ENCODE results near the gene ZNF324. TPM values are rescaled to one million over a fixed set of nuclear protein-coding genes. Genes with fewer than 3 reads are reported as not detected.
A peak's percentile ranks its signal among the peaks of the same experiment; 100 is the strongest.
"Not testable (repeated sequence)": the region's sequence is repeated elsewhere in the genome, so short reads cannot be mapped to it uniquely, and the experiment has no call there.

ZNF324 gene
- total RNA-seq, 2 donors from 2014 or later: 11.6 to 14.0 TPM

DNA sequence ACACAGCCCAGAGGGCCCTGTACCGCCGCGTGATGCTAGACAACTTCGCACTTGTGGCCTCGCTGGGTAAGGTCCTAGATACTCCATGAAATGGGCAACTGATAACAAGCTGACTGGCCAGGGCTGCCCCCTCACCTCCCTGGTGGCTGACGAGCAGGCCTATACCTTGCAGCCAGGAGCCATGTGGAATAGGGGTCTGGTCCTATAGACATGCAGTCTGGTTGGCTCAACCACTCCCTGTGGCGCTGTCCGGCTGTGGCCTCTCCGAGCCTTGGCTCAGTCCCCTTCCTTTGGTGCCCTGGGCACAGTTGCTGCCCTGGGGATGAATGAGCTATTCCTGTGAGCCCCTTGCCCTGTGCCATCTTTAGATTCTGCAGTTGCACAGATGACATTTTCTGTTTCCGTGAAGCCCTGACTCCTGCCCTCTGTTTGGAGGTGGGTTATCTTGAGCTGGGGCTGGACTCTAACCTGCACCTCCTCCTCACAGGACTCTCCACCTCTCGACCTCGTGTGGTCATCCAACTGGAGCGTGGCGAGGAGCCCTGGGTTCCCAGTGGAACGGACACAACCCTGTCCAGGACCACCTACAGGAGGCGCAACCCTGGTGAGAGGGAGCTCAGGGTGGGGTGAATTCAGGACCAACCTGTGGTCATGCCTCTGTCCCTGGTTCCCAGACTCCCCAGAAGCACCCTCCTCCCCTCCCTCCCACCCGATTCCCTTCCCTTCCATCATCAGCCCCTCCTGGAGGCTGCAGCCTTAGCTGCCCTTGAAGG lies 2.5 kb downstream of the ZNF324 start:
- intact Hi-C loops (cut with DNase I, micrococcal nuclease): no loop called here
- ATAC-seq (no peak), DNase-seq (no peak)

DNA sequence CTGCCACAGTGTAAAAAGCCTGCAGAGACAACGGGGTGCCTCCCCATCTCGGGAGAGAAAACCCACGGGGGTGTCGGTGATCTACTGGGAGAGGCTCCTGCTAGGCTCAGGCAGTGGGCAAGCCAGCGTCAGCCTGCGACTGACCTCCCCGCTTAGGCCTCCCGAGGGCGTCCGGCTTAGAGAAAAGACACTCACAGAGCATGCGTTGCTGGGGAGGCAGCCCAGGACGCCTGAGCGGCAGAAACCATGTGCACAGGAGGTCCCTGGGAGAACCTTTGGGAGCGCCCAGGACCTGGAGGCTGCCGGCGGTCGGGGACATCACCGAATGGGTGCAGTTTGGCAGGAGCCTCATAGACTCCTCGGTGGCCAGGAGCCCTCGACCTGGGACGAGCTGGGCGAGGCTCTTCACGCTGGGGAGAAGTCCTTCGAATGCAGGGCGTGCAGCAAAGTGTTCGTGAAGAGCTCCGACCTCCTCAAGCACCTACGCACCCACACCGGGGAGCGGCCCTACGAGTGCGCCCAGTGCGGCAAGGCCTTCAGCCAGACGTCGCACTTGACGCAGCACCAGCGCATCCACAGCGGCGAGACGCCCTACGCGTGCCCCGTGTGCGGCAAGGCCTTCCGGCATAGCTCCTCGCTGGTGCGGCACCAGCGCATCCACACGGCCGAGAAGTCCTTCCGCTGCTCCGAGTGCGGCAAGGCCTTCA lies 4.1 kb downstream of the ZNF324 start:
- intact Hi-C loops (cut with DNase I, micrococcal nuclease); ATAC-seq; DNase-seq: not testable (repeated sequence)

GRCh38 chr19:58471736-58472135 lies 4.9 kb downstream of the ZNF324 start:
- no peak for DNase-seq
- intact Hi-C loops (cut with DNase I, micrococcal nuclease): no loop called here
- ATAC-seq: no peak

- no peak for DNase-seq
- ATAC-seq: no peak
- intact Hi-C loops (cut with DNase I, micrococcal nuclease): no loop called here
Observed at GRCh38 chr19:58473775-58474174, 6.9 kb downstream of the ZNF324 start.

GRCh38 chr19:58474291-58474996 lies 7.6 kb downstream of the ZNF324 start:
- no peak for DNase-seq
- ATAC-seq: no peak
- intact Hi-C loops (cut with DNase I, micrococcal nuclease): no loop called here

DNA sequence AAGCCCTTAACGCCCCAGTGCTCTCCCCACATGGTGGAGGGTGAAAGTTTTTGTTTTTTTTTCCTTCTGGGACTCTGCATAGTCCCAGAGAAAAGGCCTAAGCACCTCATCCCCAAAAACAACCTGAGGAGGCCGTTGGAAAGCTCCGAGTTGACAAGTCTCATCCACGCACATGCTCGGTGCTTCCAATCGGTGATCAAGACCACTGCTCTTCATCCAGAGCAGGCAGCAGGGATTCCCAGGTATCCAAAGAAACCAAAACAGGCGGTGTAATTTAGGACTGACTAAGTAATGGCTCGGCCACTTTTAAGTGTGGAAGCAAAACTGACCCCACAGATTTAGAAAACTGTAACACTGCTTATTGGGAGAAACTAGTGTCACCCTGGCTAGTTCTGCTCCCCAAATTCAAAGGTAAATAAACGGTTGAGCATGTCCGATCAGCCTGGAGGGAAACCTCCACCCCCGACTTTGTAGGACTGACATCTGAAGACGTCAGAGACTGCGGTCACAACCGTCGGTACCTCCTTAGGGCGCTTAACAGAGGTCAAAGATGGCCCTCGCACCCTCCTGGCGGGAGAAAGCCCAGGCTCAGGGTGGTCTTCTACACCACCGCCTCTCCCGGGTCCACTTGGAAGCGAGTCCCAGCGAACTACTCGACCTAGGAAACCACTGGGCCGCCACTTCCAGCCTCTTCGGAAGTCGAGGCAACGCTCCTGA lies 8.3 kb downstream of the ZNF324 start:
- peak; percentile 2 for ATAC-seq
- intact Hi-C loops (cut with DNase I, micrococcal nuclease): no loop called here

GRCh38 chr19:58475714-58476497 lies 9.0 kb downstream of the ZNF324 start, which contains the start of gene ZNF446:
TSS of gene ZNF446 (plus strand) at chr19:58476352. CDS start at chr19:58477219, 867 bp downstream.
- DNase-seq (peak; percentile 97 to 98), ATAC-seq (peak; percentile 92)
- intact Hi-C loops (cut with DNase I, micrococcal nuclease): no loop called here

More for the DNA sequence above, 8.3 kb downstream of the ZNF324 start:
- DNase-seq: no peak

- no peak for ATAC-seq
- intact Hi-C loops (cut with DNase I, micrococcal nuclease): no loop called here
- peak in 1 of 2 donors; percentile 50 for DNase-seq
Observed at GRCh38 chr19:58476498-58477015, 9.7 kb downstream of the ZNF324 start.

- DNase-seq: no peak
- ATAC-seq: no peak
Observed at GRCh38 chr19:58477130-58477529, 10.2 kb downstream of the ZNF324 start.

DNA sequence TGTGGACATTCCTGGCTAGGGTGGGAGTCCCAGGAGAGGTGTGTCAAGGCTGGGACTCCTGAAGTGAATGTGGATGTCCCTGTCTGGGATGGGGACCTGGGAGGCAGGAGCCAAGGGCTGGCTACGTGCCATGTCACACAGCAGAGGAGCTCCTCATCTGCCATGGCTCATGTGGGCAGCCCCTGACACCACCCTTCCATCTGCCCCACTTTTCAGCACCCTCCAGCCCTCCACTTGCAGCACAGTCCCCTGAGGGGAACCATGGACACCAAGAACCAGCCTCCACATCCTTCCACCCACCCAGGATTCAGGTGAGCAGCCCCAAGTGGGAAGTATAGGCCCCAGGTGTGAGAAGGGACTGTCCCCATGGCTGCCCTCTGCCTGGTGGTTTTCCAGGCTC lies 11.0 kb downstream of the ZNF324 start:
- ATAC-seq (no peak), DNase-seq (no peak)
- intact Hi-C loops (cut with DNase I, micrococcal nuclease): no loop called here

More at GRCh38 chr19:58477130-58477529, 10.2 kb downstream of the ZNF324 start:
- intact Hi-C loops (cut with DNase I, micrococcal nuclease): no loop called here

DNA sequence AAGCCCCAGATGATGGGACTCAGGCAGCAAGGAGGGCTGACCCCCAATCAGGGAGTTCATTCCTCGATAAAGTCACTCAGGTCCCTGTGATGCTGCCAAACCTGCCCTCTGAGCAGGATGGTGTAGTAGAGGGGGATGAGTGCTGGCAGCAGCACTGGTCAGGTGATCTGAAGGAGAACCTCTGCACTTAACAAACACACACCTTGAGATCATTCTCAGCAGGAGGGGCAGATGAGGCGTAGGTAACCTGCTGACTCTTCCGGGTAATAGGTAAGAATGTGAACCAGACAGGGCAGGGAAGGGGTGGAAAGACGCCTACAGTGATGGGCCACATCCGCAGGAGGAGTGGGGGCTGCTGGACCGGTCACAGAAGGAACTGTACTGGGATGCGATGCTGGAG lies 12.4 kb downstream of the ZNF324 start:
- DNase-seq (no peak), ATAC-seq (no peak)
- intact Hi-C loops (cut with DNase I, micrococcal nuclease): no loop called here

- intact Hi-C loops (cut with DNase I, micrococcal nuclease): no loop called here
- no peak for DNase-seq
- ATAC-seq: no peak
Observed at GRCh38 chr19:58479736-58480480, 13.0 kb downstream of the ZNF324 start.

DNA sequence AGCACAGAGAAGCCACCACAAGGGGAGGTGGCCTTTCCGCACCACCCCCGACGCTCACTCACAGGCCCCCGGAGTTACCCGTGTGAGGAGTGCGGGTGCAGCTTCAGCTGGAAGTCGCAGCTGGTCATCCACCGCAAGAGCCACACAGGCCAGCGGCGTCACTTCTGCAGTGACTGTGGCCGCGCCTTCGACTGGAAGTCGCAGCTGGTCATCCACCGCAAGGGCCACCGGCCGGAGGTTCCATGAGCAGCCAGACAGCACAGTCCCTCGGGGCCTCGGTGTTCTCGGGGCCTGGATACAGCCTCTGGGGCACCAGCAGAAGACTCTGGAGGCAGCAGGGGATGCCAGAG lies 13.6 kb downstream of the ZNF324 start:
- intact Hi-C loops (cut with DNase I, micrococcal nuclease): no loop called here
- ATAC-seq (no peak), DNase-seq (no peak)

GRCh38 chr19:58480831-58481230 lies 14.0 kb downstream of the ZNF324 start:
- ATAC-seq: no peak
- intact Hi-C loops (cut with DNase I, micrococcal nuclease): no loop called here

DNA sequence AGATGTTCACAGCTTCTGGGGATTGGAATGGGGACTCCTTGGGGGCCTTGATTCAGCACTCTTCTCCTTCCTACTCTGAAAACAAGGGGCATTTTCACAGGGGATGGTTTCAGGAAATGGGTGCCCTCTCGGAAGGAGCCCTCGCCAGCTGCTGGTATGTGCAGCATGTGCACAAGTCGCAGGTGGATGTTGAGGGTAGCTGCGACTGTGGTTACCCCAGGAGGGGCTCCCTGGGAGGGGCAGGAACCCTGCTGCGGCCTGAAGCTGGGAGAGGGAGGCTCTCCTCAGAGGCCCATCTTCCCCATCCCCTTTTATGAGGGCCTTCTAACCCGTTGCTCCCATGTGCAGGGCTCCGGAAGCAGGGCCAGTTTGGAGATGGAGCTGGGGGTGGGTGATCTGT lies 15.5 kb downstream of the ZNF324 start:
- DNase-seq (no peak), ATAC-seq (no peak)
- intact Hi-C loops (cut with DNase I, micrococcal nuclease): no loop called here

More at GRCh38 chr19:58480831-58481230, 14.0 kb downstream of the ZNF324 start:
- DNase-seq: no peak

DNA sequence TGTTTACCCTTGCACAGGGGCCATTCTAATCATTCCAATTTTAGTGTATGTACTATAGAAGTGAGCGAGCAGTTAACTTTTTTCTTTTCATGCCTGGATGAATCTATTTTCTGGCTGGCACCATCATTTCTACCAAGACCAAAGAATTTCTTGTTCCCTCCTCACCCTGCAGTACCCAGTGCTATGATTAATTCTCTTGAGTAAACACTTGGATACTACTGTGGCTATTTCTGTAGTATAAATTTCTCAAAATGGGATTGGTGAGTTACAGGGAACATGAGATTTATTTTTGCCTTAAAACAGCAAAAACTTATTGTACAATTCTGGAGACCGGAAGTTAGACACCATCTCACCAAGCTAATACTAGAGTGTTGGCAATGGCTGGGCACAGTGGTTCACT lies 16.9 kb downstream of the ZNF324 start:
- ATAC-seq (no peak), DNase-seq (no peak)
- intact Hi-C loops (cut with DNase I, micrococcal nuclease): no loop called here

DNA sequence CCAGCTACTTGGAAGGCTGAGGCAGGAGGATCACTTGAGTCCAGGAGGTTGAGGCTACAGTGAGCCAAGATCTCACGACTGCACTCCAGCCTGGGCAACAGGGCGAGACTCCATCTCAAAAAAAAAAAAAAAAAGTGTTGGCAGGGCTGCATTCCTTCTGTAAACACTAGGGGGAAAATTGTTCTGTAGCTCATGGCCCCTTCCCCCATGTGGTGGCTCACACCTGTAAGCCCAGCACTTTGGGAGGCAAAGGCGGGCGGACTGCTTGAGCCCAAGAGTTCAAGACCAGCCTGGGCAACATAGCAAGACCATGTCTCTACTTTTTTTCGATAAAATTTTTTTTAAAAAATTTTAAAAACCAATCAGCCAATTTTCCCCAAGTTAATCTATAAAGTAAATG lies 17.5 kb downstream of the ZNF324 start:
- DNase-seq; ATAC-seq; intact Hi-C loops (cut with DNase I, micrococcal nuclease): not testable (repeated sequence)

All from left colon (tissue), 2 donors.